ENCODE data around the gene IDNK.

- TF ChIP-seq EZH2 (IDR thresholded peaks at IDR 0.05; ENCODE audit: insufficient read depth, poor library complexity, severe bottlenecking) (no peak), EZH2phosphoT487 (IDR thresholded peaks at IDR 0.05; ENCODE audit: insufficient read depth, low read depth) (no peak)
Observed at GRCh38 chr9:83629433-83630104, 6.6 kb downstream of the IDNK start.

Measured in GM23248 (cell line).